Colonic mucosa (tissue), 4 donors: ENCODE data around the gene SLC6A16. TPM values are rescaled to one million over a fixed set of nuclear protein-coding genes. Genes with fewer than 3 reads are reported as not detected.
"Not testable (repeated sequence)": the region's sequence is repeated elsewhere in the genome, so short reads cannot be mapped to it uniquely, and the experiment has no call there.

ENCODE experiments used
- DNase-seq: peaks from one replicate; pipeline ENCODE4 v3.0.0-alpha.2; 2020
- H3K27ac ChIP-seq: fragments of 200-600 bp; one replicate; pipeline ENCODE4 v1.8.0; 2021
- H3K27me3 ChIP-seq: fragments of 200-600 bp; one replicate; pipeline ENCODE4 v1.8.0; 2021
- H3K36me3 ChIP-seq: fragments of 200-600 bp; one replicate; pipeline ENCODE4 v1.8.0; 2021
- H3K4me1 ChIP-seq: fragments of 200-600 bp; one replicate; pipeline ENCODE4 v1.8.0; 2021; ENCODE audit warnings: mild to moderate bottlenecking
- H3K4me3 ChIP-seq: fragments of 200-600 bp; one replicate; pipeline ENCODE4 v1.8.0; 2021
- H3K9ac ChIP-seq, 2 donors: one replicate each; pipeline ENCODE4 v1.7.0; 2013; ENCODE audit warnings: control low read depth in 2 of 2, low read depth in 2 of 2, low read length in 2 of 2
- H3K9me3 ChIP-seq: fragments of 200-600 bp; one replicate; pipeline ENCODE4 v1.8.0; 2021
- intact Hi-C: fragments of 100-400 bp; cut with DNase I; formaldehyde crosslinking; loops from one replicate; pipeline ENCODE4 v1.14.1; 2022
- total RNA-seq, 2 donors: library from RNA; stranded (reverse); fragmentation: NEBNext Ultra II Directional in 1 of 2; extraction: Animal tissue kit (Norgen Biotek cat#: 25700) in 1 of 2; gene quantifications; one replicate each; pipeline ENCODE4 v1.2.1, GENCODE V29; 2021
- TF ChIP-seq, protein P1 (sequence below): fragments of 200-600 bp; IDR thresholded peaks from one replicate; pipeline ENCODE4 v1.8.0; 2022; ENCODE audit warnings: antibody characterized with exemption, mild to moderate bottlenecking
- donor health status: healthy.
- donor health status: DM: no; HTN: no; CAD: no.
- donor health status: DM: no; HTN: no; CAD: no.

The SLC6A16 gene
- total RNA-seq, 2 donors from 2014 or later: 0.17 to 0.82 TPM

DNA sequence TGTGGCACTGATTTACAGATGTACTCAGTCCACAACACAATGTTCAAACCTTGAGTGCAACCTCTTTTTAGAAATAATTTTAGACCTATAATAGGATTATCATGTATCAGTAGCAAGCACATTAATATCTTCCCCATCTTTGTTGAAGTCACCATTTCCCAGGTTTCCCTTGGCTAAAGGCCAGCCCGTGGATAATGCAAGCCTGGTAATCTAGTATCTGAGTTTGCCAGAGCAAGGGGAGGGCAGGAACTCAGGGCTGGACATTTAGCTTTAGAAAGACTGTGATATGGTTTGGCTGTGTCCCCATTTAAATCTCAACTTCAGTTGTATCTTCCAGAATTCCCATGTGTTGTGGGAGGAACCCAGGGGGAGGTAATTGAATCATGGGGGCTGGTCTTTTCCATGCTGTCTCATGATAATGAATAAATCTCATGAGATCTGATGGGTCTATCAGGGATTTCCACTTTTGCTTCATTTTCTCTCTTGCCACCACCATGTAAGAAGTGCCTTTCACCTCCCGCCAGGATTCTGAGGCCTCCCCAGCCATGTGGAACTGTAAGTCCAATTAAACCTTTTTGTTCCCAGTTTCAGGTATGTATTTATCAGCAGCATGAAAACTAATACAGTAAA is 37.7 kb downstream of the SLC6A16 start:
- Histone ChIP-seq H3K9ac (no peak overlapping the region), H3K27ac (no peak overlapping the region), H3K36me3 (no peaks in the 10 kb centered on the region), H3K27me3 (no peaks in the 10 kb centered on the region), H3K4me1 (no peaks in the 10 kb centered on the region), H3K9me3 (no peaks in the 10 kb centered on the region), H3K4me3 (no peak overlapping the region)
- intact Hi-C loops: no loop called here
- no peak for DNase-seq
- TF ChIP-seq, protein P1, sequence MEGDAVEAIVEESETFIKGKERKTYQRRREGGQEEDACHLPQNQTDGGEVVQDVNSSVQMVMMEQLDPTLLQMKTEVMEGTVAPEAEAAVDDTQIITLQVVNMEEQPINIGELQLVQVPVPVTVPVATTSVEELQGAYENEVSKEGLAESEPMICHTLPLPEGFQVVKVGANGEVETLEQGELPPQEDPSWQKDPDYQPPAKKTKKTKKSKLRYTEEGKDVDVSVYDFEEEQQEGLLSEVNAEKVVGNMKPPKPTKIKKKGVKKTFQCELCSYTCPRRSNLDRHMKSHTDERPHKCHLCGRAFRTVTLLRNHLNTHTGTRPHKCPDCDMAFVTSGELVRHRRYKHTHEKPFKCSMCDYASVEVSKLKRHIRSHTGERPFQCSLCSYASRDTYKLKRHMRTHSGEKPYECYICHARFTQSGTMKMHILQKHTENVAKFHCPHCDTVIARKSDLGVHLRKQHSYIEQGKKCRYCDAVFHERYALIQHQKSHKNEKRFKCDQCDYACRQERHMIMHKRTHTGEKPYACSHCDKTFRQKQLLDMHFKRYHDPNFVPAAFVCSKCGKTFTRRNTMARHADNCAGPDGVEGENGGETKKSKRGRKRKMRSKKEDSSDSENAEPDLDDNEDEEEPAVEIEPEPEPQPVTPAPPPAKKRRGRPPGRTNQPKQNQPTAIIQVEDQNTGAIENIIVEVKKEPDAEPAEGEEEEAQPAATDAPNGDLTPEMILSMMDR: no peak

DNA sequence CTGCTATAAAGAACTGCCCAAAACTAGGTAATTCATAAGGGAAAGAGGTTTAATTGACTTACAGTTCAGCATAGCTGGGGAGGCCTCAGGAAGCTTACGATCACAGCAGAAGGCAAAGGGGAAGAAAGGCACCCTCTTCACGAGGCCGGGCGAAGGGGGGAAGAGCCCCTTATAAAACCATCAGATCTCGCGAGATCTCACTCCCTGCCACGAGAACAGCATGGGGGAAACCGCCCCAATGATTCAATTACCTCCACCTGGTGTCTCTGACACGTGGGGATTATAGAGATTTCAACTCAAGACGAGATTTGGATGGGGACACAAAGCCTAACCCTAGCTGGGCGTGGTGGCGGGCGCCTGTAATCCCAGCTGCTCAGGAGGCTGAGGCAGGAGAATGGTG is 42.8 kb downstream of the SLC6A16 start:
- intact Hi-C loops: no loop called here
- Histone ChIP-seq H3K9ac (no peak overlapping the region), H3K4me3 (no peak overlapping the region), H3K9me3 (no peaks in the 10 kb centered on the region), H3K27ac (no peak overlapping the region), H3K4me1 (no peaks in the 10 kb centered on the region), H3K36me3 (no peaks in the 10 kb centered on the region), H3K27me3 (no peaks in the 10 kb centered on the region)
- DNase-seq: no peak
- TF ChIP-seq, protein P1: no peak

DNA sequence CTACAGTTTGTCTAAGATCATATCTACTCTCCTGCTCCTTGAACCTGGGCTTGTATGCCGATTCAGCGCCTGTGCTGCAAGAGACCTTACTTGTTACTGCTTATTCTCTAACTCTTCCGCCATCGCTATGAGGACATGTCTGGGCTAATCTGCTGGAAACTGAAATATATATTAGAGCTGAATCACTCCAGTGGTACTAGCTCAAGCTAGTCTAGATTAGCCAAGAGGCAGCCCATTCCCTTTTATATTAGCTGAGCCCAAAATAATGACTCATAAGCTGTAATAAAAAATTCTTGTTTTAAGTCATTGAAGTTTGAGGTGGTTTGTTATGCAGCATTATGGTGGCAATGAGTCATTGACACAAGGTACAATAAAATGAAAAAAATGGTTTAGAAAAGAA is 52.8 kb downstream of the SLC6A16 start:
- Histone ChIP-seq H3K4me3 (no peak overlapping the region), H3K36me3 (no peaks in the 10 kb centered on the region), H3K4me1 (no peaks in the 10 kb centered on the region), H3K9ac (no peak overlapping the region), H3K27me3 (no peaks in the 10 kb centered on the region), H3K9me3 (no peaks in the 10 kb centered on the region), H3K27ac (no peak overlapping the region)
- intact Hi-C loops: no loop called here
- TF ChIP-seq, protein P1: no peak
- DNase-seq: no peak

DNA sequence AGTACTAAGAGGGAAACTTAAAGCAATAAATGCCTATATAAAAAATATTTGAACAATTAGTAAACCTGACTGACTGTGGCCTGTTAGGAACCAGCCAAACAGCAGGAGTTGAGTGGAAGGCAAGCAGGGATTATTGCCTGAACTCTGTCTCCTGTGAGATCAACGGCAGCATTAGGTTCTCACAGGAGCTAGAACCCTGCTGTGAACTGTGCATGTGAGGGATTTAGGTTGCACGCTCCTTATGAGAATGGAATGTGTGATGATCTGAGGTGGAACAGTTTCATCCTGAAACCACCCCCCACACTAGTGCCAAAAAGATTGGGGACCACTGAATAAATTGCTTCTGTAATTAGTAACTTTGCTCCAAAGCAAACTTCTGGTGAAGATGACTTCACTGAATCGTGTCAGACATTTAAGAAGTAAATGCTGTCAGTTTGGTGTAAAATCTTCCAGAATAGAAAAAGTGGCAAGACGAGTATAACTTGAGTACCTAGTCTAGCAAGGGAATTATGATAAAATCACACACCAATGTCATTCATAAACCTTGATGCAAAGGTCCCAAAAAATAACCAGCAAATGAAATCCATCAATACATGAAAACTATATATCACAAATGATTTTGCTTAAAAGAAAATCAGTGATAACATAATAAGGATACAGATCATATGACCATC is 53.8 kb downstream of the SLC6A16 start:
- TF ChIP-seq, protein P1: no peak
- Histone ChIP-seq H3K4me1 (no peaks in the 10 kb centered on the region), H3K4me3 (no peak overlapping the region), H3K27me3 (no peaks in the 10 kb centered on the region), H3K27ac (no peak overlapping the region), H3K36me3 (no peaks in the 10 kb centered on the region), H3K9ac (no peak overlapping the region), H3K9me3 (no peaks in the 10 kb centered on the region)
- intact Hi-C loops: no loop called here
- no peak for DNase-seq

DNA sequence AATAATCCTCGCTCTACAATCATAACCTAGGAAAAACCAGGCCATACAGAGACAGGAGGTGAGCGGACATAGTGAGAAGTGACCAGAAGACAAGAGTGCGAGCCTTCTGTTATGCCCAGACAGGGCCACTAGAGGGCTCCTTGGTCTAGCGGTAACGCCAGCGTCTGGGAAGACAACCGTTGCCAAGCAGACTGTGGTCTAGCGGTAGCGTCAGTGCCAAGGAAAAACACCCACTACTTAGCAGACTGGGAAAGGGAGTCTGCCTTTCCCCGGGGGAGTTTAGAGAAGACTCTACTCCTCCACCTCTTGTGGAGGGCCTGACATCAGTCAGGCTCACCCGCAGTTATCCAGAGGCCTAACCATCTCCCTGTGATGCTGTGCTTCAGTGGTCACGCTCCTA is 58.6 kb downstream of the SLC6A16 start:
- H3K4me3 ChIP-seq, H3K27me3 ChIP-seq, intact Hi-C loops, H3K9ac ChIP-seq, H3K4me1 ChIP-seq, H3K27ac ChIP-seq, H3K9me3 ChIP-seq, H3K36me3 ChIP-seq: not testable (repeated sequence)
- DNase-seq: peak; percentile 61
- TF ChIP-seq, protein P1: peak; percentile 65
